GM21528 (cell line): ENCODE measurements around the gene KLF13.

Source experiments
- ATAC-seq: cut with Tn5 transposase; IDR thresholded peaks from one replicate; pipeline ENCODE4 v1.9.1; 2021; ENCODE audit warnings: mild to moderate bottlenecking, moderate library complexity; ENCODE audit not compliant: unreplicated experiment, low FRiP score

KLF13 gene

GRCh38 chr15:31397851-31398661 lies 71.4 kb downstream of the KLF13 start:
- ATAC-seq: no peak

DNA sequence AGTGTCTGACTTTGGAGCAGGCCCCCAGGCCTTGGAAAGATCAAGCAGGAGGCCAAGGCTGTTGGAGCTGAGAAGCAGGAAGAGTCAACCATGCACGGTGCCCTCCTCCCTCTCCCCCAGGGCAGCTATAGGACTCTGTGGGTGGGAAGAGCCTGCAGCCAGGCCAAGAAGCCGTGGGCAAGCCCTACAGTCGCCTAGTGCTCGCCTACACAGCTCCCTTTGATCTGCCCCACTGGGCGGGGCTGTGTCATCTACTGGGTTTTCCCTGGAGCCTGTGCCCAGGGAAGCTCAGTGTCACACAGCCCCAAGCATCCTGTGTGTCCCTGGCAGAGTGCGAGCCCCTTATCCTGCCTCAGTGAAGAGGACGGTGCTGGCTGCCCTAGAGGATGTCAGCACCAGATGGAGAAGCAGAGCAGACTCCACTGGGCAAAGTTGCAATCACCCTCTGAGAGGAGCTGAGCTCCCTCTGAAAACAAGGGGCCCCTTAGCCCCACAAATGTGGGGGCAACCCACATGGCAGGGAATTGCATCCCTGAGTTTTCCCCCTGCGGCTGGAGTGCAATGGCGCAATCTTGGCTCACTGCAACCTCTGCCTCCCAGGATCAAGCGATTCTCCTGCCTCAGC lies 72.2 kb downstream of the KLF13 start:
- no peak for ATAC-seq

DNA sequence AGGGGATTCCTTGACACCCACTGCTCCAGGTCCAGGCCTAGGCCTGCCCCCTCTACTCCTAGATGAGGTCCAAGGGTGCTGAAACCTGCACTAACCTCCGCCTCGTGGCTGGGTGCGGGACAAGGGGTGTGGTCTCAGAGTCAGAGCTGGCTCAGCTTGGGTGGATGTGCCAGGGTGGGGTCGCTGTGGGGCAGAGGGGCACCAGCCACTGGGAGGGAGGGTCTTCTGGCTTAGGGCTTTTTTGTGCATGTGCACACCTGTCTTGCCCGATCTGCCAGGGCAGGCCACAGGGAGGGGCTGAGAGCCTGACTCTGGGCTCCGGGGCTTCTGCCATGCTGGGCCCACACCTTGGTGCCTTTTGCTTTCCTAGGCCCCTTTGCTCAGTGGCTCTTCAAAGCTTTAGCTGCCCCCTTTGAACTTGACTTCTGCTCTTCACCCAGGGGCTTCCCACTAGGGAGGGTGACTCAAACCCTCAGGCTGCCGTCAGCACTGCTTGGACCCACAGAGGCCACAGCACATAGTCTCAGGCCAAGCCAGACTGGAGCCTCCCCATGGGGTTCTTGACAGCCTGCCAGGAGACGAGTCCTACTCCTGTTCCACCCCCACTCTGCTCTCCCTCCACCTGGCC lies 73.0 kb downstream of the KLF13 start:
- ATAC-seq: no peak

DNA sequence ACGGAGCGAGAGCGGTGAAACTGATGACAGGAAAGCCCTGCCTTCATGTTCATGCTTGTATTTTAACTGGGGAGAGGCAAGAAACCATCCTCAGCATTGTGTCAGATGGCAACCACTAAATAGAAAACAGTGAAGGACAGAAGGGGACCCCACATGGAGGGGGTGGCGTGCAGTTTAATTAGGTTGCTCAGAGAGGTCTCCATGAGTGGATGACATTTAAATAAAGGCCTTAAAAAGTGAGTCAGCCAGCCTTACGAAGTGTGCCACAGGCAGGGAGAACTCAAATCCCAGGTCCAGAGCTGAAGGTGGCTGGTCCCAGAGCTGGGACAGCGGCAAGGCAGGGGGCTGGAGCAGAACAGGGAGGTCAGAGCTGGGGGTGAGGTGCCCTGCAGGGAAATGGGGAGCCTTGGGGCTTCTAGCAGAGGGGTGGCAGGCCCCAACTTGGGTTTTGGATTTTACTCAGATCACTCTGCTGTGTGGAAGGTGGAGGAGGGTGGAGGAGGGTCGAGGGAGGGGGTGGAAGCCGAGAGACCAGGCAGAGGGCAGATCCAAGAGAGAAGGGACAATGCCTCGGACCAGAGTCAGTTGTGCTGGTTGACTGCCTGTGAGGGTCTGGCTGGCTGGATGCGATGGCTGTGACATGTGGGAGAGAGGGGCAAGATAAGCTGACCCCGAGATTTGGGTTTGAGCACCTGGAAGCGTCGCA lies 73.7 kb downstream of the KLF13 start:
- ATAC-seq: no peak

- no peak for ATAC-seq
Observed at GRCh38 chr15:31401282-31401681, 74.6 kb downstream of the KLF13 start.

DNA sequence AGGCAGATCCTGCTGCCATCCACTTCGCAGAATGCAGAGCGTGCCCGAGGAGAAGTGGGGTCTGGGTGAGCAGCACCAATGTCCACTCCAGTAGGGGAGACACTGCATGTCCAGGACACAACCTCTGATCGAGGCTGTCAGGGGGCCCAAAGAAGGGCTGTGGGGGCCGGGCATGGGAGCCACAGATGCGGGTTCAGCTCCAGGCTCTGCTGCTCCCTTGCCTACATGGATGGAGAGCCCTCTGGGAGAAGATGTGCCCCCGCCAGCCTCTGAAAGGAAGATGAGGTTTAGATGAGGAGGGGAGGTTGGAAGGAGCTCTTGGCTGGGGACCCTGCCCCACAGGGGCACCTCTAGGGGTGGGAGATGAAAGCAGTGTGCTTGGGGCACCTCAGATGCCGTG lies 75.4 kb downstream of the KLF13 start:
- ATAC-seq: no peak

DNA sequence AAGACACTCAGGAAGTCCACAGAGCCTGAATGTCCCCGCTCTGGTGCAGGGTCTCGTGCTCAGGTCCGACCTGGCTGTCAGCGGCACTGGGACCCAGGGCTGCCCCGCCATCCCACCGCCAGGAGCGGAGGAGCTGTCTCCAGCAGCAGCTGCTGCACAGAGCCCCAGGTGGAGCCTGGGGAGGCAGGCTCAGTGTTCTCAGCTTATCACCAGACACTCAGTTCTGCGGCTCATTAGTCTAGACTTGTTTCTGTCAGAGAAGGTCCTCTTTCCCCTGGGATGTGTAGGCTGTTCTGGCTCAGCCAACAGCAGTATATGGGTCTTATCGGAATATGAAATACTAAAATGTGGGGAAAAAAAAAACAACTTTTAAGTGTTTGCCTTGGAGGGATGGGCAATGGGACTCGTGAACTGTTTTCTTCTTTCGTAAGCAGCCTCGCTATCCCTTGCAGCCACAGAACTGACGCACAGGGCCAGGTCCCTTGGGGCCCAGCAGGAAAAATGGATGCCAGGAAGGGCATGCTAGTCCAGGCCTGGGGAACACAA lies 75.9 kb downstream of the KLF13 start:
- no peak for ATAC-seq

DNA sequence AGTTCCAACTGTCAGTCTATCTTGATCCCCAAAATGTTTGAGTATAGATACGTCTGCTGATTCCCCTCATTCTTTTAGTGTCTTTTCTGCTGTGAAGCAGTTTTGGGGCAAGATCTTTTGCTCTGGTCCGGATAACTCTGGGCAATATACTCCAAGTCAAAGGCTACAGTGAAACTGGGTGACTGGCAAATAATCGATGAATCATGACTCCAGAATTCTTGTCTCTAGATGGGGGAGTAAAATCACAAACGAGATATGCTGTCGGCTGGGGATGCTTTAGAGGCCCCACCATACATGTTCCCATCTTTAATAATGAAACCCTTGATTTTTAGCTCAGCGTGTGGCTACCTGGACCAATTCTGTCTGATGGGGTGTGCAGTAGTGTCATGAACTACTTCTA lies 76.5 kb downstream of the KLF13 start:
- ATAC-seq: no peak

GRCh38 chr15:31403606-31404005 lies 77.0 kb downstream of the KLF13 start:
- ATAC-seq: no peak

GRCh38 chr15:31404345-31404744 lies 77.7 kb downstream of the KLF13 start:
- no peak for ATAC-seq

DNA sequence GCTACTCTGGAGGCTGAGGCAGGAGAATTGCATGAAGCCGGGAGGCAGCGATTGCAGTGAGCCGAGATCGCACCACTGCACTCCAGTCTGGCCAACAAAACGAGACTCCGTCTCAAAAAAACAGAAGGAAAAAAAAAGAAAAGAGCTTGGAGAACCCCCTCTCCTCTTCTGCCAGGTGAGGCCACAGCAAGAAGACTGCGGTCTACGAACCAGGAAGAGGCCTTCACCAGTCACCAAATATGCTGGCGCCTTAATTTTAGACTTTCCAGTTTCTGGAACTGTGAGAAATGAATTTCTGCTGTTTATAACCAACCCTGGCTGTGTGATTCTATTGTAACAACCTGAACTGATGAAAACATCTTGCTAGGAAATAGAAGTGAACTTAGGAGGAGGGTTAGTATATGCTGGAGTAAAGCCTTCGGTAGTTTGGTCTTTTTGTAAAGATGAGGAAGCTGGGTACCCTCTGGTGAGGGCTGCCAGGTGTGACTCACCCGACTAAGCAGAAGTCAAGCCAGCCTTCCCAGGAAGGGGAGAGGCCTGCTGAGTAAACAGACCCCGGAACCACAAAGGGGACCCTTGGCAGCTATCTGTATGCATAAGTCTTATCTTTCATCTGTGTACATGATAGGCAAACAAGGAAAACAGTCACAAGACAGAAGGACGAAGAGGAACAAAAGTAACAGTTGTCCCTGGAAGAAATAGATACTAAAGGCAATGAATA lies 78.7 kb downstream of the KLF13 start:
- ATAC-seq: no peak

GRCh38 chr15:31407376-31407775 lies 80.7 kb downstream of the KLF13 start:
- no peak for ATAC-seq

DNA sequence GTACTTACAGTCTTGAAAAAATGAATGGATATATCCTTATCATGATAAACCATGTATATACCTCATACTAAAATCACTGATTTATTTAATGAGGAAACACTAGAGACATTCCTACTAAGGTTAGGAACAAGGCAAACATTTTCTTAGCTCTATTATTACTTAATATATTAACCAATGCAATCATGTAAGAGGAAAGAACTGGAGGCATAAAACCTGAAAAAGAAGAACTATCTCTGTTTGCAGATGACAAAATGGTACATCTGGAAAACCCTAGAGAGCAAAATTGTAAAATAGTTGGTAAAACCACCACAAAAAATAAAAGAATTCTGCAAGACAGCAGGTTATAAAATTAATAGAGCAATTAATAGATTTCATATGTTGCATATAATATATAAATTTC lies 81.2 kb downstream of the KLF13 start:
- ATAC-seq: no peak

DNA sequence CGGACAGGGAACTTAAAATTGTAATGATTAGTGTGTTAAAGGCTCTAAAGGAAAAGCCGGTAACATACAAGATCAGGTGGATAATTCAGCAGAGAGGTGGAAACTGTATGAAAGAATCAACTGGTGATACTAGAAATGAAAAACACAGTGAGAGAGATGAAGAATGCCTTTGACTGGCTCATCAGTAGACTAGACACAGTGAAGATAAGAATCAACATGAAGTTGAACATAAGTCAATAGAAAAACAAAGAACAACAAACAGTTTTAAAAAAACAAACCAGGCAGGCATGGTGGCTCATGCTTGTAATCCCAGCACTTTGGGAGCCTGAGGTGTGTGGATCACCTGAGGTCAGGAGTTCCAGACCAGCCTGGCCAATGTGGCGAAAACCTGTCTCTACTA lies 82.1 kb downstream of the KLF13 start:
- no peak for ATAC-seq

DNA sequence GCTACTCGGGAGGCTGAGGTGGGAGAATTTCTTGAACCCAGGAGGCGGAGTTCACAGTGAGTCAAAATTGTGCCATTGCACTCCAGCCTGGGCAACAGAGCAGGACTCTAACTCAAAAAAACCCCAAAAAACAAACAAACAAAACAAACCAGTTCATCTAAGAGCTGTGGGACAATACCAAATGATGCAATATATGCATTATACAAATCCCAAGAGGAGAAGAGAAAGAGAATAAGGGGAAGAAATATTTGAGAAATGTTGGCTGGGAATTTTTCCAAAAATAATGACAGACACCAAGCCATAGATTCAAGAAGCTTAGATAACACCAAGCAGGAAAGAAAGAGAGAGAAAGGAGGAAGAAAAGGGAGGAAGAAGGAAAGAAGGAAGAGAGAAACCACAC lies 82.5 kb downstream of the KLF13 start:
- ATAC-seq: no peak

DNA sequence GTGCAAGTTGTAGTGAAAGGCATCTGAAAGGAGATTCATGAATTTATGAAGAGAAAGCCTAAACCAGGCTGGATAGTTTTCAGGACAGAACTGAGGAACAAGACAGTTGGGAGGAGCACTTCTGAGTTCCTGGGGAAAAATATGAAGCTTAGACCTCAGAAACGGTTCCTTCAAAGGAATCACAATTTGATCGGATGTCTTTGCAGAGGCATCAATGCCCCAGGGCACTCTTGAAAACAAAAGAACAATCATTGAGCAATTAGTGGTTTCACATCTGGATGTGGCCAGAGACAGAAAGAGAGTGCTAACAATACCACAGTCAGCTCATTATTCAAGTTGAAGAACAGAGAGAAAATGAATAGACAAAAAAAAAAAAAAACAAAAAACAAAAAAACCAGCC lies 86.2 kb downstream of the KLF13 start:
- no peak for ATAC-seq

GRCh38 chr15:31415201-31415600 lies 88.6 kb downstream of the KLF13 start:
- ATAC-seq: no peak

GRCh38 chr15:31419820-31420219 lies 93.2 kb downstream of the KLF13 start:
- no peak for ATAC-seq

DNA sequence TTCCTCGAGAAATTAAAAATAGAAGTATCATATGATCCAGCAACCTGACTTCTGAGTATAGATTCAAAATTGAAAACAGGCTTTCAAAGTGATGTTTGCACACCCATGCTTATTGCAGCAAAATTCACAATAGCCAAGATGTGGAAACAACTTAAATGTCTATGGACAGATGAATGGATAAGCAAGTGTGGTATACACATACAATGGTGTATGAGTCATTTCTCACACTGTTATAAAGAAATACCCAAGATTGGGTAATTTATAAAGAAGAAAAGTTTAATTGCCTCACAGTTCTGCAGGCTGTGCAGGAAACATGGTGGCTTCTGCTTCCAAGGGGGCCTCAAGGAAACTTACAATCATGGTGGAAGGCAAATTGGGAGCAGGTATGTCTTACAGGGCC lies 100.8 kb downstream of the KLF13 start:
- ATAC-seq: no peak
